C4-2B (cell line): ENCODE results near the gene PARVA.

Experiments
- ZFX ChIP-seq: fragments of 450-650 bp; IDR thresholded peaks from 2 replicates; pipeline ENCODE4 v1.6.1; 2017
- TF ChIP-seq, protein P1 (sequence below): fragments of 450-650 bp; conservative IDR thresholded peaks from 2 replicates; pipeline ENCODE4 v1.5.1; 2017; ENCODE audit warnings: mild to moderate bottlenecking

DNA sequence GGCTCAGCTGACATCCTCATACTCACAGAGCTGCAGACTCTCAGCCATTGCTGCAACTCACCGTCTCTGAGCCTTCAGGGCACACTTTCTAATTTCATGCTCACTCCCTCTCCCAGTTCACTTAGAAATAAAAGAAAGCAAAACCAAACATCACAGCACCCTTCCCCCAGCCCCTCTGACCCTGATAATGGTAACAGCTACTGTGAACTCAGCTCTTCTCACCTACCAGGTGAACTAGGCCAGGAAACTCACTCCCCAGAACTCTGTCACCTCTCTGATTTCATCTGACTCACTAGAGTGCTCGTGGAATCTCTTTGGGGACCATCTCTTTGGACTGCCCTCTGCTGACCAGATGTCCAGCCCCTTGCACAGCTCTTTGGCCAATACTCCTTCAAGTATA, 14.5 kb upstream of the PARVA start:
- TF ChIP-seq, protein P1, sequence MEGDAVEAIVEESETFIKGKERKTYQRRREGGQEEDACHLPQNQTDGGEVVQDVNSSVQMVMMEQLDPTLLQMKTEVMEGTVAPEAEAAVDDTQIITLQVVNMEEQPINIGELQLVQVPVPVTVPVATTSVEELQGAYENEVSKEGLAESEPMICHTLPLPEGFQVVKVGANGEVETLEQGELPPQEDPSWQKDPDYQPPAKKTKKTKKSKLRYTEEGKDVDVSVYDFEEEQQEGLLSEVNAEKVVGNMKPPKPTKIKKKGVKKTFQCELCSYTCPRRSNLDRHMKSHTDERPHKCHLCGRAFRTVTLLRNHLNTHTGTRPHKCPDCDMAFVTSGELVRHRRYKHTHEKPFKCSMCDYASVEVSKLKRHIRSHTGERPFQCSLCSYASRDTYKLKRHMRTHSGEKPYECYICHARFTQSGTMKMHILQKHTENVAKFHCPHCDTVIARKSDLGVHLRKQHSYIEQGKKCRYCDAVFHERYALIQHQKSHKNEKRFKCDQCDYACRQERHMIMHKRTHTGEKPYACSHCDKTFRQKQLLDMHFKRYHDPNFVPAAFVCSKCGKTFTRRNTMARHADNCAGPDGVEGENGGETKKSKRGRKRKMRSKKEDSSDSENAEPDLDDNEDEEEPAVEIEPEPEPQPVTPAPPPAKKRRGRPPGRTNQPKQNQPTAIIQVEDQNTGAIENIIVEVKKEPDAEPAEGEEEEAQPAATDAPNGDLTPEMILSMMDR: no peak
- no peak for TF ChIP-seq ZFX
